SIG-M5 (cell line): ENCODE results near the gene COL2A1.

Experiments used
- DNase-seq: peaks from one replicate; lab custom pipeline; 2025; lab: John Stamatoyannopoulos, UW

Gene COL2A1

GRCh38 chr12:47989666-47990065 is 14.6 kb downstream of the COL2A1 start:
- no peak for DNase-seq

- no peak for DNase-seq
Measured at GRCh38 chr12:47989023-47989417, 15.3 kb downstream of the COL2A1 start.

GRCh38 chr12:47988073-47989022 is 15.9 kb downstream of the COL2A1 start:
- no peak for DNase-seq

- no peak for DNase-seq
Measured at GRCh38 chr12:47987411-47988072, 16.7 kb downstream of the COL2A1 start.

- no peak for DNase-seq
Measured at GRCh38 chr12:47986832-47987231, 17.4 kb downstream of the COL2A1 start.

- DNase-seq: no peak
Measured at GRCh38 chr12:47986291-47986660, 18.0 kb downstream of the COL2A1 start.

- no peak for DNase-seq
Measured at GRCh38 chr12:47985596-47986290, 18.5 kb downstream of the COL2A1 start.

- DNase-seq: no peak
Measured at GRCh38 chr12:47984331-47984801, 19.9 kb downstream of the COL2A1 start.

- DNase-seq: no peak
Measured at GRCh38 chr12:47983541-47984115, 20.6 kb downstream of the COL2A1 start.

GRCh38 chr12:47982770-47983169 is 21.5 kb downstream of the COL2A1 start:
- no peak for DNase-seq

GRCh38 chr12:47982311-47982710 is 22.0 kb downstream of the COL2A1 start:
- DNase-seq: no peak

GRCh38 chr12:47981496-47982260 is 22.6 kb downstream of the COL2A1 start:
- DNase-seq: no peak

- no peak for DNase-seq
Measured at GRCh38 chr12:47980779-47981495, 23.3 kb downstream of the COL2A1 start.

- DNase-seq: no peak
Measured at GRCh38 chr12:47980197-47980596, 24.1 kb downstream of the COL2A1 start.

GRCh38 chr12:47979686-47980085 is 24.6 kb downstream of the COL2A1 start:
- no peak for DNase-seq

- DNase-seq: no peak
Measured at GRCh38 chr12:47979166-47979565, 25.1 kb downstream of the COL2A1 start.

- DNase-seq: no peak
Measured at GRCh38 chr12:47978598-47978873, 25.7 kb downstream of the COL2A1 start.

GRCh38 chr12:47977772-47978597 is 26.3 kb downstream of the COL2A1 start:
- no peak for DNase-seq

- no peak for DNase-seq
Measured at GRCh38 chr12:47977046-47977771, 27.1 kb downstream of the COL2A1 start.
